Measurements from ENCODE around the gene MIPOL1.
A peak's percentile ranks its signal among the peaks of the same experiment; 100 is the strongest.

Gene MIPOL1

GRCh38 chr14:37429618-37430017 lies 231.9 kb downstream of the MIPOL1 start:
- TF ChIP-seq CTCF (IDR thresholded peaks at IDR 0.05; ENCODE audit: low read depth, low read length, missing control alignments), result no peak
- in situ Hi-C loops (cut with HindIII; ENCODE audit: low sequenced_read_pairs), result no loop called here
- no peak overlapping the region for H3K4me3 ChIP-seq (ENCODE audit: low read depth, low read length)
- no peak for DNase-seq (ENCODE audit: low read depth)

GRCh38 chr14:37434867-37435266 lies 237.1 kb downstream of the MIPOL1 start:
- no peak for DNase-seq (ENCODE audit: low read depth)
- in situ Hi-C loops (cut with HindIII; ENCODE audit: low sequenced_read_pairs), result loop anchor here (5.0 kb wide), 1 partner anchor 53 kb away; no protein-coding TSS in a partner anchor
- no peak for TF ChIP-seq CTCF (IDR thresholded peaks at IDR 0.05; ENCODE audit: low read depth, low read length, missing control alignments)
- H3K4me3 ChIP-seq (ENCODE audit: low read depth, low read length), result no peak overlapping the region

- no peak overlapping the region for H3K4me3 ChIP-seq (ENCODE audit: low read depth, low read length)
- in situ Hi-C loops (cut with HindIII; ENCODE audit: low sequenced_read_pairs), result loop anchor here (5.0 kb wide), 1 partner anchor 54 kb away; no protein-coding TSS in a partner anchor
- DNase-seq (ENCODE audit: low read depth), result no peak
- no peak for TF ChIP-seq CTCF (IDR thresholded peaks at IDR 0.05; ENCODE audit: low read depth, low read length, missing control alignments)
Measured at GRCh38 chr14:37436519-37436918, 238.8 kb downstream of the MIPOL1 start.

- no peak for TF ChIP-seq CTCF (IDR thresholded peaks at IDR 0.05; ENCODE audit: low read depth, low read length, missing control alignments)
- in situ Hi-C loops (cut with HindIII; ENCODE audit: low sequenced_read_pairs), result loop anchor here (5.0 kb wide), 1 partner anchor 55 kb away; no protein-coding TSS in a partner anchor
- no peak for DNase-seq (ENCODE audit: low read depth)
- H3K4me3 ChIP-seq (ENCODE audit: low read depth, low read length), result no peak overlapping the region
Measured at GRCh38 chr14:37437490-37437889, 239.8 kb downstream of the MIPOL1 start.

- TF ChIP-seq CTCF (IDR thresholded peaks at IDR 0.05; ENCODE audit: low read depth, low read length, missing control alignments), result no peak
- H3K4me3 ChIP-seq (ENCODE audit: low read depth, low read length), result no peak overlapping the region
- no peak for DNase-seq (ENCODE audit: low read depth)
- in situ Hi-C loops (cut with HindIII; ENCODE audit: low sequenced_read_pairs), result loop anchor here (5.0 kb wide), 1 partner anchor 56 kb away; no protein-coding TSS in a partner anchor
Measured at GRCh38 chr14:37438444-37438843, 240.7 kb downstream of the MIPOL1 start.

- no peak overlapping the region for H3K4me3 ChIP-seq (ENCODE audit: low read depth, low read length)
- in situ Hi-C loops (cut with HindIII; ENCODE audit: low sequenced_read_pairs), result no loop called here
- no peak for TF ChIP-seq CTCF (IDR thresholded peaks at IDR 0.05; ENCODE audit: low read depth, low read length, missing control alignments)
- DNase-seq (ENCODE audit: low read depth), result peak; percentile 60
Measured at GRCh38 chr14:37443461-37443860, 245.7 kb downstream of the MIPOL1 start.
